Neuron (in vitro differentiated cells): ENCODE measurements around the gene NISCH.

ENCODE experiments used
- H2AFZ ChIP-seq: one replicate; pipeline ENCODE4 v1.6.1; 2013; ENCODE audit warnings: low read depth, mild to moderate bottlenecking, inconsistent platforms, low read length, moderate library complexity
- H3K27me3 ChIP-seq: one replicate; pipeline ENCODE4 v1.6.1; 2013; ENCODE audit warnings: low read length; ENCODE audit not compliant: insufficient read depth
- H3K36me3 ChIP-seq: one replicate; pipeline ENCODE4 v1.6.1; 2013; ENCODE audit warnings: low read length; ENCODE audit not compliant: insufficient read depth
- H3K4me1 ChIP-seq: one replicate; pipeline ENCODE4 v1.6.1; 2013; ENCODE audit warnings: low read length; ENCODE audit not compliant: insufficient read depth
- H3K4me3 ChIP-seq: 2 replicates; pipeline ENCODE4 v1.5.1; 2013; ENCODE audit warnings: mild to moderate bottlenecking, low read length, moderate library complexity
- H3K9me3 ChIP-seq: one replicate; pipeline ENCODE4 v1.6.1; 2013; ENCODE audit warnings: low read length

NISCH gene

GRCh38 chr3:52438579-52439425 lies 16.6 kb upstream of the NISCH start:
- Histone ChIP-seq H3K4me1 (peaks cover 6% of the 10 kb centered on the region), H3K9me3 (no peaks in the 10 kb centered on the region), H3K4me3 (no peak overlapping the region), H3K27me3 (peaks cover 7% of the 10 kb centered on the region), H2AFZ (no peak overlapping the region), H3K36me3 (no peaks in the 10 kb centered on the region)

GRCh38 chr3:52439426-52440248 lies 15.8 kb upstream of the NISCH start:
- Histone ChIP-seq H3K36me3 (no peaks in the 10 kb centered on the region), H2AFZ (no peak overlapping the region), H3K9me3 (no peaks in the 10 kb centered on the region), H3K4me1 (peaks cover 2% of the 10 kb centered on the region), H3K4me3 (no peak overlapping the region), H3K27me3 (peaks cover 16% of the 10 kb centered on the region)

- H3K4me1 ChIP-seq, result no peaks in the 10 kb centered on the region
- H3K36me3 ChIP-seq, result no peaks in the 10 kb centered on the region
- no peak overlapping the region for H3K4me3 ChIP-seq
- no peaks in the 10 kb centered on the region for H3K9me3 ChIP-seq
- no peak overlapping the region for H2AFZ ChIP-seq
- peaks cover 16% of the 10 kb centered on the region for H3K27me3 ChIP-seq
Measured at GRCh38 chr3:52440249-52440551, 15.2 kb upstream of the NISCH start.

GRCh38 chr3:52440671-52441070 lies 14.7 kb upstream of the NISCH start:
- H3K27me3 ChIP-seq, result peaks cover 16% of the 10 kb centered on the region
- no peak overlapping the region for H3K4me3 ChIP-seq
- H2AFZ ChIP-seq, result no peak overlapping the region
- no peaks in the 10 kb centered on the region for H3K4me1 ChIP-seq
- H3K9me3 ChIP-seq, result no peaks in the 10 kb centered on the region
- H3K36me3 ChIP-seq, result no peaks in the 10 kb centered on the region

GRCh38 chr3:52441091-52441771 lies 14.2 kb upstream of the NISCH start:
- H2AFZ ChIP-seq, result no peak overlapping the region
- no peaks in the 10 kb centered on the region for H3K36me3 ChIP-seq
- peaks cover 16% of the 10 kb centered on the region for H3K27me3 ChIP-seq
- H3K9me3 ChIP-seq, result no peaks in the 10 kb centered on the region
- H3K4me1 ChIP-seq, result no peaks in the 10 kb centered on the region
- no peak overlapping the region for H3K4me3 ChIP-seq

- Histone ChIP-seq H3K27me3 (peaks cover 16% of the 10 kb centered on the region), H3K9me3 (no peaks in the 10 kb centered on the region), H3K36me3 (no peaks in the 10 kb centered on the region), H3K4me3 (no peak overlapping the region), H2AFZ (no peak overlapping the region), H3K4me1 (no peaks in the 10 kb centered on the region)
Measured at GRCh38 chr3:52441772-52442332, 13.6 kb upstream of the NISCH start.

GRCh38 chr3:52442409-52443267 lies 12.8 kb upstream of the NISCH start:
- H3K4me3 ChIP-seq, result no peak overlapping the region
- no peaks in the 10 kb centered on the region for H3K36me3 ChIP-seq
- no peaks in the 10 kb centered on the region for H3K9me3 ChIP-seq
- no peaks in the 10 kb centered on the region for H3K4me1 ChIP-seq
- peaks cover 16% of the 10 kb centered on the region for H3K27me3 ChIP-seq
- H2AFZ ChIP-seq, result no peak overlapping the region

- Histone ChIP-seq H3K9me3 (no peaks in the 10 kb centered on the region), H3K27me3 (peaks cover 14% of the 10 kb centered on the region), H3K36me3 (no peaks in the 10 kb centered on the region), H2AFZ (no peak overlapping the region), H3K4me3 (no peak overlapping the region), H3K4me1 (no peaks in the 10 kb centered on the region)
Measured at GRCh38 chr3:52443268-52443610, 12.2 kb upstream of the NISCH start.

- Histone ChIP-seq H3K27me3 (peaks cover 13% of the 10 kb centered on the region), H3K36me3 (no peaks in the 10 kb centered on the region), H2AFZ (no peak overlapping the region), H3K4me1 (no peaks in the 10 kb centered on the region), H3K4me3 (no peak overlapping the region), H3K9me3 (no peaks in the 10 kb centered on the region)
Measured at GRCh38 chr3:52443791-52444687, 11.4 kb upstream of the NISCH start.

GRCh38 chr3:52444860-52445793 lies 10.3 kb upstream of the NISCH start, which contains the start of gene SEMA3G:
Gene SEMA3G (minus strand): TSS chr3:52445103. CDS start chr3:52445027, 76 bp downstream.
- Histone ChIP-seq H3K4me3 (no peak within 1 kb of the TSS), H3K36me3 (no peaks in the 10 kb centered on the region), H3K27me3 (peaks cover 13% of the 10 kb centered on the region), H2AFZ (no peak within 1 kb of the TSS), H3K4me1 (no peaks in the 10 kb centered on the region), H3K9me3 (no peaks in the 10 kb centered on the region)

GRCh38 chr3:52446042-52446441 lies 9.4 kb upstream of the NISCH start:
- H3K9me3 ChIP-seq, result no peaks in the 10 kb centered on the region
- H3K27me3 ChIP-seq, result peaks cover 17% of the 10 kb centered on the region
- no peaks in the 10 kb centered on the region for H3K36me3 ChIP-seq
- no peak overlapping the region for H2AFZ ChIP-seq
- H3K4me3 ChIP-seq, result no peak overlapping the region
- H3K4me1 ChIP-seq, result no peaks in the 10 kb centered on the region
